ENCODE data around the gene PIGN.

PIGN gene

GRCh38 chr18:62028715-62029114 is 158.1 kb downstream of the PIGN start:
- no peaks in the 10 kb centered on the region for H3K36me3 ChIP-seq (ENCODE audit: control insufficient read depth in 1 of 2, insufficient read depth in 2 of 2, low read length in 2 of 2)
- no peak overlapping the region for H3K4me3 ChIP-seq (ENCODE audit: low read depth in 1 of 2, low read length in 2 of 2)
- no peaks in the 10 kb centered on the region for H3K9me3 ChIP-seq (ENCODE audit: control insufficient read depth in 1 of 2, low read length in 2 of 2)
- no peaks in the 10 kb centered on the region for H3K4me1 ChIP-seq (ENCODE audit: control insufficient read depth in 1 of 2, insufficient read depth in 2 of 2, low read length in 2 of 2)
- no peaks in the 10 kb centered on the region for H3K27me3 ChIP-seq (ENCODE audit: low read depth, low read length)
- H3K27ac ChIP-seq (ENCODE audit: low read length), result no peak overlapping the region

- H3K9me3 ChIP-seq (ENCODE audit: control insufficient read depth in 1 of 2, low read length in 2 of 2), result no peaks in the 10 kb centered on the region
- no peak overlapping the region for H3K4me3 ChIP-seq (ENCODE audit: low read depth in 1 of 2, low read length in 2 of 2)
- no peaks in the 10 kb centered on the region for H3K27me3 ChIP-seq (ENCODE audit: low read depth, low read length)
- no peaks in the 10 kb centered on the region for H3K4me1 ChIP-seq (ENCODE audit: control insufficient read depth in 1 of 2, insufficient read depth in 2 of 2, low read length in 2 of 2)
- no peaks in the 10 kb centered on the region for H3K36me3 ChIP-seq (ENCODE audit: control insufficient read depth in 1 of 2, insufficient read depth in 2 of 2, low read length in 2 of 2)
- no peak overlapping the region for H3K27ac ChIP-seq (ENCODE audit: low read length)
Measured at GRCh38 chr18:62027914-62028520, 158.8 kb downstream of the PIGN start.

- Histone ChIP-seq H3K4me3 (ENCODE audit: low read depth in 1 of 2, low read length in 2 of 2) (no peak overlapping the region), H3K36me3 (ENCODE audit: control insufficient read depth in 1 of 2, insufficient read depth in 2 of 2, low read length in 2 of 2) (no peaks in the 10 kb centered on the region), H3K4me1 (ENCODE audit: control insufficient read depth in 1 of 2, insufficient read depth in 2 of 2, low read length in 2 of 2) (no peaks in the 10 kb centered on the region), H3K27ac (ENCODE audit: low read length) (no peak overlapping the region), H3K27me3 (ENCODE audit: low read depth, low read length) (no peaks in the 10 kb centered on the region), H3K9me3 (ENCODE audit: control insufficient read depth in 1 of 2, low read length in 2 of 2) (no peaks in the 10 kb centered on the region)
Measured at GRCh38 chr18:62026586-62026985, 160.3 kb downstream of the PIGN start.

- Histone ChIP-seq H3K36me3 (ENCODE audit: control insufficient read depth in 1 of 2, insufficient read depth in 2 of 2, low read length in 2 of 2) (no peaks in the 10 kb centered on the region), H3K27ac (ENCODE audit: low read length) (no peak overlapping the region), H3K4me1 (ENCODE audit: control insufficient read depth in 1 of 2, insufficient read depth in 2 of 2, low read length in 2 of 2) (no peaks in the 10 kb centered on the region), H3K27me3 (ENCODE audit: low read depth, low read length) (no peaks in the 10 kb centered on the region), H3K4me3 (ENCODE audit: low read depth in 1 of 2, low read length in 2 of 2) (no peak overlapping the region), H3K9me3 (ENCODE audit: control insufficient read depth in 1 of 2, low read length in 2 of 2) (no peaks in the 10 kb centered on the region)
Measured at GRCh38 chr18:62024983-62025382, 161.9 kb downstream of the PIGN start.

GRCh38 chr18:62023536-62023935 is 163.3 kb downstream of the PIGN start:
- Histone ChIP-seq H3K36me3 (ENCODE audit: control insufficient read depth in 1 of 2, insufficient read depth in 2 of 2, low read length in 2 of 2) (no peaks in the 10 kb centered on the region), H3K27ac (ENCODE audit: low read length) (no peak overlapping the region), H3K4me1 (ENCODE audit: control insufficient read depth in 1 of 2, insufficient read depth in 2 of 2, low read length in 2 of 2) (no peaks in the 10 kb centered on the region), H3K9me3 (ENCODE audit: control insufficient read depth in 1 of 2, low read length in 2 of 2) (no peaks in the 10 kb centered on the region), H3K4me3 (ENCODE audit: low read depth in 1 of 2, low read length in 2 of 2) (no peak overlapping the region), H3K27me3 (ENCODE audit: low read depth, low read length) (no peaks in the 10 kb centered on the region)

GRCh38 chr18:62018759-62019041 is 168.2 kb downstream of the PIGN start:
- Histone ChIP-seq H3K4me3 (ENCODE audit: low read depth in 1 of 2, low read length in 2 of 2) (no peak overlapping the region), H3K4me1 (ENCODE audit: control insufficient read depth in 1 of 2, insufficient read depth in 2 of 2, low read length in 2 of 2) (peaks cover 0 to 8% of the 10 kb centered on the region in 2 donors), H3K36me3 (ENCODE audit: control insufficient read depth in 1 of 2, insufficient read depth in 2 of 2, low read length in 2 of 2) (no peaks in the 10 kb centered on the region), H3K27me3 (ENCODE audit: low read depth, low read length) (no peaks in the 10 kb centered on the region), H3K9me3 (ENCODE audit: control insufficient read depth in 1 of 2, low read length in 2 of 2) (peaks cover 0 to 2% of the 10 kb centered on the region in 2 donors), H3K27ac (ENCODE audit: low read length) (no peak overlapping the region)

- peaks cover 0 to 2% of the 10 kb centered on the region in 2 donors for H3K9me3 ChIP-seq (ENCODE audit: control insufficient read depth in 1 of 2, low read length in 2 of 2)
- H3K27ac ChIP-seq (ENCODE audit: low read length), result no peak overlapping the region
- H3K27me3 ChIP-seq (ENCODE audit: low read depth, low read length), result no peaks in the 10 kb centered on the region
- no peak overlapping the region for H3K4me3 ChIP-seq (ENCODE audit: low read depth in 1 of 2, low read length in 2 of 2)
- H3K36me3 ChIP-seq (ENCODE audit: control insufficient read depth in 1 of 2, insufficient read depth in 2 of 2, low read length in 2 of 2), result no peaks in the 10 kb centered on the region
- H3K4me1 ChIP-seq (ENCODE audit: control insufficient read depth in 1 of 2, insufficient read depth in 2 of 2, low read length in 2 of 2), result peaks cover 0 to 8% of the 10 kb centered on the region in 2 donors
Measured at GRCh38 chr18:62018034-62018758, 168.7 kb downstream of the PIGN start.

GRCh38 chr18:62017618-62018017 is 169.2 kb downstream of the PIGN start:
- Histone ChIP-seq H3K4me3 (ENCODE audit: low read depth in 1 of 2, low read length in 2 of 2) (no peak overlapping the region), H3K27ac (ENCODE audit: low read length) (no peak overlapping the region), H3K36me3 (ENCODE audit: control insufficient read depth in 1 of 2, insufficient read depth in 2 of 2, low read length in 2 of 2) (no peaks in the 10 kb centered on the region), H3K27me3 (ENCODE audit: low read depth, low read length) (no peaks in the 10 kb centered on the region), H3K9me3 (ENCODE audit: control insufficient read depth in 1 of 2, low read length in 2 of 2) (peaks cover 0 to 2% of the 10 kb centered on the region in 2 donors), H3K4me1 (ENCODE audit: control insufficient read depth in 1 of 2, insufficient read depth in 2 of 2, low read length in 2 of 2) (peaks cover 0 to 8% of the 10 kb centered on the region in 2 donors)

- Histone ChIP-seq H3K27ac (ENCODE audit: low read length) (no peak overlapping the region), H3K4me1 (ENCODE audit: control insufficient read depth in 1 of 2, insufficient read depth in 2 of 2, low read length in 2 of 2) (no peaks in the 10 kb centered on the region), H3K4me3 (ENCODE audit: low read depth in 1 of 2, low read length in 2 of 2) (no peak overlapping the region), H3K27me3 (ENCODE audit: low read depth, low read length) (no peaks in the 10 kb centered on the region), H3K9me3 (ENCODE audit: control insufficient read depth in 1 of 2, low read length in 2 of 2) (peaks cover 0 to 2% of the 10 kb centered on the region in 2 donors), H3K36me3 (ENCODE audit: control insufficient read depth in 1 of 2, insufficient read depth in 2 of 2, low read length in 2 of 2) (no peaks in the 10 kb centered on the region)
Measured at GRCh38 chr18:62011416-62011815, 175.4 kb downstream of the PIGN start.

GRCh38 chr18:62009521-62009920 is 177.3 kb downstream of the PIGN start:
- Histone ChIP-seq H3K4me1 (ENCODE audit: control insufficient read depth in 1 of 2, insufficient read depth in 2 of 2, low read length in 2 of 2) (no peaks in the 10 kb centered on the region), H3K4me3 (ENCODE audit: low read depth in 1 of 2, low read length in 2 of 2) (no peak overlapping the region)

GRCh38 chr18:62001396-62001795 is 185.5 kb downstream of the PIGN start:
- Histone ChIP-seq H3K9me3 (ENCODE audit: control insufficient read depth in 1 of 2, low read length in 2 of 2) (no peaks in the 10 kb centered on the region), H3K4me3 (ENCODE audit: low read depth in 1 of 2, low read length in 2 of 2) (no peak overlapping the region), H3K4me1 (ENCODE audit: control insufficient read depth in 1 of 2, insufficient read depth in 2 of 2, low read length in 2 of 2) (no peaks in the 10 kb centered on the region)

More at GRCh38 chr18:62009521-62009920, 177.3 kb downstream of the PIGN start:
- no peaks in the 10 kb centered on the region for H3K36me3 ChIP-seq (ENCODE audit: control insufficient read depth in 1 of 2, insufficient read depth in 2 of 2, low read length in 2 of 2)
- no peak overlapping the region for H3K27ac ChIP-seq (ENCODE audit: low read length)
- no peaks in the 10 kb centered on the region for H3K9me3 ChIP-seq (ENCODE audit: control insufficient read depth in 1 of 2, low read length in 2 of 2)
- H3K27me3 ChIP-seq (ENCODE audit: low read depth, low read length), result no peaks in the 10 kb centered on the region

GRCh38 chr18:61998957-61999356 is 187.9 kb downstream of the PIGN start:
- H3K27me3 ChIP-seq (ENCODE audit: low read depth, low read length), result no peaks in the 10 kb centered on the region
- H3K4me3 ChIP-seq (ENCODE audit: low read depth in 1 of 2, low read length in 2 of 2), result no peak overlapping the region
- no peaks in the 10 kb centered on the region for H3K36me3 ChIP-seq (ENCODE audit: control insufficient read depth in 1 of 2, insufficient read depth in 2 of 2, low read length in 2 of 2)
- H3K27ac ChIP-seq (ENCODE audit: low read length), result no peak overlapping the region
- H3K9me3 ChIP-seq (ENCODE audit: control insufficient read depth in 1 of 2, low read length in 2 of 2), result no peaks in the 10 kb centered on the region
- H3K4me1 ChIP-seq (ENCODE audit: control insufficient read depth in 1 of 2, insufficient read depth in 2 of 2, low read length in 2 of 2), result no peaks in the 10 kb centered on the region

More at GRCh38 chr18:62001396-62001795, 185.5 kb downstream of the PIGN start:
- no peaks in the 10 kb centered on the region for H3K27me3 ChIP-seq (ENCODE audit: low read depth, low read length)
- no peaks in the 10 kb centered on the region for H3K36me3 ChIP-seq (ENCODE audit: control insufficient read depth in 1 of 2, insufficient read depth in 2 of 2, low read length in 2 of 2)
- no peak overlapping the region for H3K27ac ChIP-seq (ENCODE audit: low read length)
